HG03045 (cell line): ENCODE results near the gene CCPG1.

Experiments
- ATAC-seq: cut with Tn5 transposase; IDR thresholded peaks from one replicate; pipeline ENCODE4 v1.9.1; 2021; ENCODE audit warnings: mild to moderate bottlenecking, moderate library complexity; ENCODE audit not compliant: unreplicated experiment

The CCPG1 gene

DNA sequence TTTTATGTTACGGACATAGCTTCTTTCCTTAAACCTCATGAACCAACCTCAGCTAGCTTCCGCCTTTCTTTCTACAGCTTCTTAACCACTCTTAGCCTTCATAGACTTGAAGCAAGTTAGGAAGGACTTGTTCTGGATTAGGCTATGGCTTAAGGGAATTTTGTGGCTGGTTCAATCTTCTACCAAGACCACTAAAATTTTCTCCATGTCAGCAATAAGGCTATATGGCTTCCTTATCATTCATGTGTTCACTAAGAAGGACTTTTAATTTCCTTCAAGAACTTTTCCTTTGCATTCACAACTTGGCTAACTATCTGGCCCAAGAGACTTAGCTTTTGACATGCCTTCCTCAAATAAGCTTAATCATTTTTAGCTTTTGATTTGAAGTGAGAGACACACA is 24.5 kb downstream of the CCPG1 start:
- ATAC-seq = no peak

DNA sequence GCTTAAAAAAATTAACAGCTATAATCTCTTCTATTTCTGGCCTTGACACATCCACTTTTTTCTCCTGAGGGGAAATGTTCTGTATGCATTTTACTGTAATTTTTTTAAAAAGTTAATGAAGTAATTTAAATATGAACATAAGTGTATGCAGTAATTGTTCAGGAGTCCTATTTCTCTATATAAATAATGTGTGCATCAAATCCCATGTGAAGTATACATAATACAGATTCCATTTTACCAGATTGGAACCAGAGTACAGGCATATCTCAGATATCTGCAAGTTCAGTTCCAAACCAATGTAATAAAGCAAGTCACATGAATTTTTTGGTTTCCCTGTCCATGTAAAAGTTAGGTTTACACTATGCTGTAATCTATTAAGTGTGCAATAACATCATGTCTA is 26.6 kb downstream of the CCPG1 start:
- no peak for ATAC-seq

DNA sequence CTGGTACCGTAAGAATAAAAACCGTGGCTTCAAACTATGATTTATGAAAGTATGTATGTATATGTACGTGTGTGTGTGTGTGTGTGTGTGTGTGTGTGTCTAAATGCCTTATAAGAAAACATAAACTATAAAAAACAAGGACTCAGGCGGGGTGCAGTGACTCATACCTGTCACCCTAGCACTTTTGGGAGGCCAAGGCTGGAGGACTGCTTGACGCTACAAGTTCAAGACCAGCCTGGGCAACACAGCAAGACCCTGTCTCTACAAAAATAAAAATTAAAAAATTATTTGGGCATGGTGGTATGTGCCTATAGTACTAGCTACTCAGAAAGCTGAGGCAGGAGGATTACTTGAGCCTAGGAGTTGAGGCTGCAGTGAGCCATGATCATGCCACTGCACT is 29.1 kb downstream of the CCPG1 start:
- no peak for ATAC-seq

DNA sequence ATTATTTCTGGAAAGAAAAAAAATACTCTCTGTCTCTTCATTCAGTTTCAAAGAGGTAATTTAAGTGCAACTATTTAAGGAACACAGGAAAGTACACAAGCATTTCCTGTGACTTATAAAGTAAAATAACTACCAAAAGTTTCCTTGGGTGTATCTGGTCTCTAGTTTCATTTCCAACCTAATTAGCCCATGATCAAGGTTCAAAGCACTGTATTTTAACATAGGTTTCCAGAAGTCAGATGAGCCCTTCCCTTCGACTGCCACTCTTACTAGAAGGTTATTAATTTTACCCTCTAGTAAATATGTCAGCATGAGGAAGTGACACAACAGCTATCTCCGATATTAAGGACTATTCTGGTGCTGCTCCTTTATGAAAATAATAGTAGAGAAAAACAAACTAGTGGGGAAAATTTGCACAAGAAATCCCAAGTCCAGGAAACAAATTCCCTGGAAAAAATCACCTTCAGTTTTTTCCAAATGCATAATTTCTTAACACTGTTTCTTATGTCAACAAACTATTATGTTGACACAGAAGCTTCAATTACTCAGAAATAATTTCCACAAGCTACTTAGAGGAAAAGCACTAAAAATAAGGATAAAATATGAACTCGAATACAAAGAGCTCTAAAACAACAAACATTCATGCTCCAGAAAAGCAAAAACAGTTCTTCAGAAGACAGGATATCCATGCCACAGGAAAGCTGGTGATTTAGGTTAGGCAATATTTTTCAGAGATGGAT is 35.3 kb downstream of the CCPG1 start:
- no peak for ATAC-seq

DNA sequence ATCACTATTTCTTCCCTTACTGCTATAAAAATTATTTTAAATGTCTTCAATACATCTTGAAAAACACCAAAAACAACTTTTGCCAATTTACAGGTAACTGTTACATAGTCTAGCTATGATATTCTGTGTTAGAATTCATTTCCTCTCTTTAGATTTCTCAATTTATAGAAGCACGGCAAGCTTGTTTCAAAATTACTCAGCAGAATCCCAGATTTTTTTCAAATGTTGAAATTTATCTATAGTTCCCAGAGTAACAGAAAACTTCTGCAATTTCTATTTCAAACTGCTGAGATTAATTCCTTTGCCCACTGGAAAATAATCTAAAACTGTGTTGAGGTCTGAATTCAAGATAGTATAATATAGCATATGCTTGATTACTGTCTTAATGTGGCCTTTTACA is 41.2 kb downstream of the CCPG1 start:
- ATAC-seq = no peak

DNA sequence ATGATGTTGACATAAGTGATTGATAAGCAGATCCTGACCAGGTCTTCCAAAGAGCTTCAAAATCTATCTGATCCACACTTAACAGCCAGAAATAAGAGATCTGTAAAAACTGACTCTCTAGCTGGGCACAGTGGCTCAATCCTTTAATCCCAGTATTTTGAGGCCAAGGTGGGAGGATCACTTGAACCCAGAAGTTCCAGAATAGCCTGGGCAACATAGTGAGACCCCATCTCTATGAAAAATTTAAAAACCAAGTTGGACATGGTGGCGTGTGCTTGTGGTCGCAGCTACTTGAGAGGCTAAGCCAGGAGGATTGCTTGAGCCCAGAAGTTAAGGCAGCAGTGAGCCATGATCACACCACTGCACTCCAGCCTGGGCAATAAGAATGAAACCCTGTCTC is 45.5 kb downstream of the CCPG1 start:
- no peak for ATAC-seq

DNA sequence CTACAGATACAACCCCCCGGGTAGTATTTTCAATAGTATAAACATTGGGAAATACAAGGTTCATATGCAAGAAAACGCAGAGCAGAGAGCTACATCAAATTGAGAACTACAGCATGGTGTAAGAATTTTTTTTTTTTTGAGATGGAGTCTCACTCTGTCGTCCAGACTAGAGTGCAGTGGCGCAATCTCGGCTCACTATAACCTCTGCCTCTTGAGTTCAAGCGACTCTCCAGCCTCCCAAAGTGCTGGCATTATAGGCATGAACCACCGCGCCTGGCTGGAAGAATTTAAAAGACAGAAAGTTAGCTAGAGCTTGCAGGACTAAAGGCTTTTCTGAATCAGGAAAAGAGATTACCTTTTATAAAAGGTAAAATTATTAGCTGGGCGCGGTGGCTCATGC is 47.1 kb downstream of the CCPG1 start:
- no peak for ATAC-seq

DNA sequence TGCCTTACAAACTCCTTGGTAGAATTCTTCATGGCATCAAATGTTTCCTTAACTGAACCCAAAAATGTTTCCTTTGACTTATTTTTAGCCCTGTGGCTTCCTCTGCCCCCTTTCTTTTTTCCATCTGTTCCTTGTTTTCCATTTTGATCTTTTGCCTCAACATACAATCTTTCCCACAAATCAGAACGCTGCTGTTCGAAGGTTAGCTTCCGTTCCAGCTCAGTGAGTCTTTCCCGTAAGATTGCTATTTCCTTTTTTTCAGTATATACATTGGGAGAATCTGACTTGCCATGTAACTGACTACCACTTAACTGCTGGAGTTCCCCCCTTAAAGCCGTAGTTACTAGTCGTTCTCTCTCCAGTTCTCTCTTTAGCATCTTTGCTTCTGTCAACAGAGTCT is 47.9 kb downstream of the CCPG1 start:
- ATAC-seq = no peak

DNA sequence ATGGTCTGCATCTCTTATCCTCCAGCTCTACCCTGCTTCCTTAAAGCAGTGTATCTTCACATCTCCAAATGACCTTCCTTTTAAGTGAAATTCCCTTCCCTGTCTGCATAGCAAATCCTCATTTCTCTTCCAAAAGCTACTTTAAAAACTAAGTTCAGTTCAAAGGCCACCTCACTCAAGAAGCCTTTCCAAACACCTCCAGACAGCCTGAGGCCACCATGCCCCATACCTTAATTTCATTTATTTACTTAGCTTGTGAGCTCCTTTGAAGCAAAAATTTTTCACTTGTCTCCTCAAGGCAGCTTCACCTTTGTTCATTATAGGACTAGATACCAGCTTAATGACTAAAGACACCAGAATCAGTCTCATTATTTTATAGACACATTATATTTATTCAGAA is 49.7 kb downstream of the CCPG1 start:
- no peak for ATAC-seq

DNA sequence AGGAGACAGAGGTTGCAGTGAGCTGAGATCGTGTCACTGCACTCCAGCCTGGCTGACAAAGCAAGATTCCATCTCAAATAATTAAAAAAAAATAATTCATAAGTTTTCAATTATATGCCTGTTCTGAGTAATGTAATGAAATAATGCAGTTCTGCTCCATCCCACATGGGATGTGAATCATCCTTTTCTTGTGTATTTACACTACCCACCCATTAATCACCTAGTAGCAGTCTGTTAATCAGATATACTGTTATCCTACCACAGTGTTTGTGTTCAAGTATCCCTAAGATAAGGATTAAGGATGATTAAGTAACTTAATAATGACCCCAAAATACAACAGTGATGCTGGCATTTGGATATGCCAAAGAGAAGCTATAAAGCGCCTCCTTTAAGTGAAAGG is 50.4 kb downstream of the CCPG1 start:
- ATAC-seq = no peak

DNA sequence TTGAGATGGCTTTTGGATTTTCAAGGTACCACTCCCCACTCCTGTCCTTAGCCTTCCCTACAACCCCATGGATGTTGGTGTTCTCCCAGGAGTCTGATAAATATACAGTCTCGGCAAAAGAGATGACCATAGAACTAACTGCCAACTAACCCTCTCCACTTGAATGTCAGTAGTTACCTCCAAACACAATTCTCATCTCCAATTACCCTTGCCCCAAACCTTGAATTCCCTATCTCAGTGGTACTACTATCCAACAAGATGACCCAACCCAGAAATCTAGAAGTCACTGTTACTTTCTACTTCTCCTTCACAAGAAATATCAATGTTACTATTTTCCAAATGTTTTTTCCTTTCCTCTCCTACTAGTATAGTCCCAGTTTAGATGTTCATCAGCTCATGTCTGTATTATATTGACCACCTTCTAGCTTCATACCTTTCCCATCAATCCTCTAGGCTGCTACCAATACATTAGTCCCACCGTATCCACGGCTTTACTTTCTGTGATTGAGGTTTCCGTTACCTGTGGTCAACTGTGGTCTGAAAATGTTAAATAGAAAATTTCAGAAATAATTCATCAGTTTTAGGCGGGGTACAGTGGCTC is 51.1 kb downstream of the CCPG1 start:
- no peak for ATAC-seq

DNA sequence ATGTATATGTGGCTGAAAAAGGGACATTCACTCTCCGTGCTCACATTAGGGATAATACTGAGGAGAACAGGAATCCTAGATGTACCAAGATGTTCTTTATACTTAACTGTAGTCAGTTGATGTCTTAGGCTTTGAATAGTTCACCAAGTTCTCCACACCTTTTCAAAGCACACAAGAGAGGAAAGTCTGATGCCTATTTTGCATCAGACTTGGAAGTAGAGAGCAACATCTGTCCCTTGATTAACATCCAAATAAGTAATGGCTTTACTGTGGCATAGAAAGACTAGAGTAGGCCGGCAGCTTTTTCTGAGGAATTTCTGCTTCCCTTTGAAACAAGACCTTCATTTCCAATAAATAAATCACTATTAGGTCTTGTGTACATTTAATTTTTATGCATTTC is 55.1 kb downstream of the CCPG1 start:
- ATAC-seq = no peak

DNA sequence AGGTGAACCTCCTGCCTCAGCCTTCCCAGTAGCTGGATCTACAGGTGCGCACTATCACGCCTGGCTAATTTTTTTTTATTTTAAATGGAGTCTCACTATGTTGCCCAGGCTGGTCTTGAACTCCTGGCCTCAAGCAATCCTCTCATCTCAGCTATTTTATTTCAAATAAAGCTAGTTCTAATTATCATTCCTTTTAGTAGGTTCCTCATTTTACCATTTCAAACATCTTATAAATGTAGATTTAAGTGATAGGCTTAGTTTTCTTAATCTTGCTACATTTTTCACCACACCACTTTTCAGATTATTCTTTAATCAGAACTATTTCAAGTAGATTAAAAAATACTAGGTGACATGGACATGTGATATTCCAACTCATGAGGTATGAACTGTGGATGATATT is 58.9 kb downstream of the CCPG1 start:
- no peak for ATAC-seq

DNA sequence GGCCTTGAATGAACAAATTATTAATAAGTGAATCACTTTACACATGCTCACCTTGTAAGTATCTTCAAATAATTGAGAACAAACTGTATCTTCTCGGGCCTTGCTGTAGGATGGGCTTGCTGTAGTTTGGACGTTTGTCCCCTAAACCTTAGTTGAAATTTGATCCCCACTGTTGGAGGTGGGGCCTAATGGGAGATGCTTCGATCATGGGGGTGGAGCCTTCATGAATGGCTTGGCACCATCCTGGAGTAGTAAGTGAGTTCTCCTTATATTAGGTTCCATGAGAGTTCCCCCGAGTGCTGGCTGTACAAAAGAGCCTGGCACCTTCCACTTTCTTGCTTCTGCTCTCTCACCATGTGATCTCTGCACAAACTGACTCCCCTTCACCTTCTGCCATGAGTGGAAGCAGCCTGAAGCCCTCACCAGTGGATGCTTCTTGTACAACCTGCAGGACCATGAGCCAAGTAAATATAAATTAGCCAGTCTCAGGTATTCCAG is 59.8 kb downstream of the CCPG1 start:
- no peak for ATAC-seq

DNA sequence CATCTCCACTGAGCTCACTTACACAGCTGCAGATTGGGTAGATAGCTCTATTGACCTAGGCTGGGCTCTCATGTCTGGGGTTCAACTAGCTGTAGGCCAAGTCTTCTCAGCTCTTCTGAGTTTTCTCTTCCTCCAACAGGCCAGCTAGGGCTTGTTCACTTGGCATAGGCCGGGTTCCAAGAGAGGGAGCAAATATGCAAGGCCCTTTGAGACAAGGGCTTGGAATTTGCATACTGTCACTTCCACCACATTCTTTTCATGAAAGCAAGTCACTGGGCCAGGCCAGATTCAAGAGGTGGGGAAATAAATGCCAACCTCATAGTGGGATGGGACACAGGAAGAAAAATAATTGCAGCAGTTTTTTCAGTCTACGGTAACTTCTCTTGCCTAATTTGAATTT is 64.0 kb downstream of the CCPG1 start:
- no peak for ATAC-seq

DNA sequence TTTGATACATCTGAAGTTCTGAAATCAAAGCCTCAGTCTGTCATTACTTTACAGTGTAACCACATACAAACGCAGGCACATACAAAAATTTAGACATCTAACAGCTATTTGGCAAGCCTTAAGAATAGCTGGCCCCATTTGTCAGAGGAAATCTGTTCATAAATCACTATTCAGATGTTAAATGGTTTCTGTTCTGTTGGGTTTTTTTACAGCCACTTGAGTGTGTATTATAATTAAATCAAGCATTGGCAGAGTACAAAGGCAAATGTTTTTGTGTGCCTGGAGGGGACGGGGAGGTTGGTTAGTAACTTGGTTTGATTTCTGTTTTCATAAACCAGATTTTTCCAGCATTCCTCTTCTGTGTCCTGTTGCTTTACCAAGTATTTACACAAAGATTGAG is 65.0 kb downstream of the CCPG1 start:
- ATAC-seq = no peak

DNA sequence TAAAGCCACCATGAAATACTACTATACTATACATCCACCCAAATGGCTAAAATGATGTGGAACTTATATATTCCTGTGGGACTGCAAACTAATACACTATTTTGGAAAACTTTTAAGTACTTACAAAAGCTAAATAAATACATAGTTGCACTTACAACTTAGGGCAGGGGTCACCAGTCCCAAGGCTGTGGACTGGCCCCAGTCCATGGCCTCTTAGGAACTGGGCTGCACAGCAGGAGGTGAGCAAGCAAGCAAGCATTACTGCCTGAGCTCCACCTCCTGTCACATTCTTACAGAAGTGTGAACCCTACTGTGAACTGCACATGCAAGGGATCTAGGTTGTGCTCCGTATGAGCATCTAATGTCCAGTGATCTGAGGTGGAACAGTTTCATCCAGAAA is 71.0 kb downstream of the CCPG1 start:
- ATAC-seq = no peak

DNA sequence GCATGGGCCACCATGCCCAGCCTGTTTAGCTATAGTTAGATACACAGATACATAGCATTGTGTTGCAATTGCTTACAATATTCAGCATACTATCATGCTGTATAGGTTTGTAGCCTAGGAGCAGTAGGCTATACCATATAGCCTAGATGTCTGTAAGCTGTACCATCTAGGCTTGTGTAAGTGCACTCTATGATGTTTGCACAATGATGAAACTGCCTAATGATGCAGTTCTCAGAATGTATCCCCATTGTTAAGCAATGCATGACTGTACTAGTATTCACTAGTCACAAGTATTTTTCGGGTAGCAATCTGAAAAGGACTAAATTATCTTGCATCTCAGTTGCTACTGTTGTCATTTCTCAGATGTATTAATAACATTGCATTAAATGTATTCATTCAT is 73.2 kb downstream of the CCPG1 start:
- ATAC-seq = no peak

DNA sequence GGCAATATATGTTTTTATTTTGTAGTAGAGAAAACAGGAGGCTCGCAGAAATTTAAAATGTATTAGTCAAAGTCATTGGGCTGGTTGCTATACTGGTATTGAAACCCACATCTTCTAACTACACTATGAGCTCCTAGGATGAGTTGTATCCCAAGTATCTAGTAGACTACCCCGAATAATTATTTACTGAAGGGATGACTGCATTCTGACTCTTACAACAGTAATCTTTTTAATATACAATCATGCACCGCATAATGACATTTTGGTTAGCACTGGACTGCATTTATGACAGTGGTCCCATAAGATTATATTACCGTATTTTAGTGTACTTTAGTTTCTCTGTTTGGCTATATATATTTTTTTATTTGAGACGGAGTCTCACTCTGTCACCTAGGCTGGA is 73.8 kb downstream of the CCPG1 start:
- ATAC-seq = no peak

DNA sequence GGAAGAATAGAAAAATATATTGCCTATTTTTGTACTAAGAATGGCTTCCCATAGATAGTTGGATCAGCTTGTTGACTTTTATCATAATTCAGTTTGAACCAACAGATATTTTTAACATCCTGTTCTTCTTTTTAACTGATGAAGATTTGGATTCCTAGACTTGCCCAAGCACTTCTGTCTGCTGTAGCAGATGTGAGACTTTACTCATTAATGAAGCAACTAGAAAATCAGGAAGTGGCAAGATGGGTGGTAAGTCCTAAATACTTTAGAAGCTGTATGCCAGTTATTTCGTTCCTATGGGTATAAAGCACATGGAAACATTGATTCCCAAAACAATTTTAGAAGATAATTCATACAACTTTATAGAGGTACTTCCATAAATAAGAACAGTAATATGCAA is 80.8 kb downstream of the CCPG1 start:
- ATAC-seq = no peak

DNA sequence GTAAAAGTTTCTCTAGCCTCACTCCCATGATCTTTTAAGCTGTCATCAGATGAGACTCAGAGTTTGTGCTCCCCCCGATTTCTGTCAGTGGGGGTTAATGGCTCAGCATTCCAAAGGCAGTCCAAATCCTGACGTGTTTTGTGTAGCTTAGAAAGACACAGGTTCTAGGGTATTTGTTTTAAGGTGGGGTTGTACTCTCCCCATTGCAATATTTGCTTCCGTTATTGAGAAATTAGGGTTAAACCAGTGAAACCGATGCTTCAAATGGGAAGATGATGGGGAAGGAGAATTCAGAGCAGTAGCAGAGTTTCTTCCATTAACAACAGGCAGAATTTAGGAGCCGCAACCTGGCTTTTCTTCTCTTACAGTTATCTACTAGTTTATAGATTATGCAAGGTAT is 85.7 kb downstream of the CCPG1 start:
- no peak for ATAC-seq

DNA sequence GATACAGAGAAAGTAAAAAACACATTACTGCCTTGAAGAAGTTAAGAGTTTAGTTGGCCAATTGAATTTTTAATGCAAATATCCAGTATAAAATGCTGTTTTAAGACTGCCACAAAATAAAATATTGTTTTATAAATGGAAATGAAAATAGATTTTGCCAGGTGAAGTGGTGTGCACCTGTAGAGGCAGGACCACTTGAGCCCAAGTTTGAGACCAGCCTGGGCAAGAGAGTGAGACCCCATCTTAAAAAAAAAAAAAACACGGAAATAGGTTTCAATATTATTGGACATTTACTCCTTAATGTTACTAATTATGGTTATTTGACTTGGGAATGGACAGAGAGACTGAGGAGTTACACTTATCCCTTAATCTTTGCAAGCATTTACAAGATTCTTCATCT is 87.2 kb downstream of the CCPG1 start:
- no peak for ATAC-seq

DNA sequence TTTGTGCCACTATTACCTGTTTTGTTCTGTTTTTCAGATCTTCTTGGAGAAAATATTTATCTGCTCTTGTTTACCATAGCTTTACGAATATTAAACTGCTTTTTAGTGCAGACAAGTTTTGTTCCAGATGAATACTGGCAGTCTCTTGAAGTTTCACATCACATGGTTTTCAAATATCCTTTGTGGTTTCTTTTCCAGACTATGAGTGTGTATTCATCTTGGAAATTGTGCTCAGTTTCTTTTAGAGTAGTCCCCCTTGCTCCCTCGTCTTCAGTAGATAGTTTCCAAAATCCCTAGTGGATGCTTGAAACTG is 88.0 kb downstream of the CCPG1 start:
- no peak for ATAC-seq
